ENCODE data around the gene PEX1.
"Not testable (repeated sequence)": the region's sequence is repeated elsewhere in the genome, so short reads cannot be mapped to it uniquely, and the experiment has no call there.

The PEX1 gene

DNA sequence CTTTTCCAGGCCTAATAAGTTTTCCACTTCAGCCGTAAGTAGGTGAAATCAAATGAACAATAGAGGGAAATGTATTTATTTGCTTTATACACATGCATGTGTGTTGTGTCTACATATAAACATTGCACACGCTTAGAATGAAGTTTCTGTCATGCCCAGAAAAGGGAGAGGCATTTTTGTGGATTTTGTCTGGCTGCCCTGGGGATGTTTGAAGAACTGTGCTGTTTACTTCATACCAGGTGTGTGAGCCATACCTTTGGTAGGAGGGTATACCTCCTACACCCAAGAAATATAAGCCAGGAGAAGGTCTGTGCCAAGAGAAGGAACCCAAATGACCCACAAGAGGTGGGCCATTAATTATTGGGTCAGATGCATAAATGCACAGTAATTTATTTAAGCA lies 68.2 kb downstream of the PEX1 start:
- peaks cover 27% of the 10 kb centered on the region for H3K36me3 ChIP-seq (ENCODE audit: control insufficient read depth, insufficient read depth, low read length, severe bottlenecking)
- no peaks in the 10 kb centered on the region for H3K9me3 ChIP-seq (ENCODE audit: control insufficient read depth, low read length)
- no peak overlapping the region for H3K9ac ChIP-seq (ENCODE audit: low read length)
- H3K4me1 ChIP-seq (ENCODE audit: control insufficient read depth, insufficient read depth, low read length): peaks cover 13% of the 10 kb centered on the region
- no peak overlapping the region for H3K4me3 ChIP-seq (ENCODE audit: low read length)
- no peak for DNase-seq (ENCODE audit: low read depth)
- H3K27me3 ChIP-seq (replicated peaks; ENCODE audit: control insufficient read depth, insufficient read depth, low read length): no peaks in the 10 kb centered on the region

DNA sequence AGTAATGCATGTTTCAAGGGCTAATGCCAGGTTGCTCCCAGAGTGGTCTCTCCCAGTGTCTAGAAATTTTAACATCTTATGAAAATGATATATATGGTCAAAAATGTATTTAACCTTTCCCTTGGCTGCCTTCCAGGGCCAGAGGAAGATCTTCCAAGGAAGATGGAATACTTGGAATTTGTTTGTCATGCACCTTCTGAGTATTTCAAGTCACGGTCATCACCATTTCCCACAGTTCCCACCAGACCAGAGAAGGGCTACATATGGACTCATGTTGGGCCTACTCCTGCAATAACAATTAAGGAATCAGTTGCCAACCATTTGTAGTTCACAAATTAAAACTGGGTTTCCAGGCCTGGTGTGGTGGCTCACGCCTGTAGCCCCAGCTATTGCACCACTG lies 72.1 kb downstream of the PEX1 start:
- H3K27me3 ChIP-seq (replicated peaks; ENCODE audit: control insufficient read depth, insufficient read depth, low read length): no peaks in the 10 kb centered on the region
- peak; percentile 10 for DNase-seq (ENCODE audit: low read depth)
- H3K36me3 ChIP-seq (ENCODE audit: control insufficient read depth, insufficient read depth, low read length, severe bottlenecking): peaks cover 59% of the 10 kb centered on the region
- no peak overlapping the region for H3K4me3 ChIP-seq (ENCODE audit: low read length)
- H3K4me1 ChIP-seq (ENCODE audit: control insufficient read depth, insufficient read depth, low read length): peaks cover 10% of the 10 kb centered on the region
- no peak overlapping the region for H3K9ac ChIP-seq (ENCODE audit: low read length)
- no peaks in the 10 kb centered on the region for H3K9me3 ChIP-seq (ENCODE audit: control insufficient read depth, low read length)

DNA sequence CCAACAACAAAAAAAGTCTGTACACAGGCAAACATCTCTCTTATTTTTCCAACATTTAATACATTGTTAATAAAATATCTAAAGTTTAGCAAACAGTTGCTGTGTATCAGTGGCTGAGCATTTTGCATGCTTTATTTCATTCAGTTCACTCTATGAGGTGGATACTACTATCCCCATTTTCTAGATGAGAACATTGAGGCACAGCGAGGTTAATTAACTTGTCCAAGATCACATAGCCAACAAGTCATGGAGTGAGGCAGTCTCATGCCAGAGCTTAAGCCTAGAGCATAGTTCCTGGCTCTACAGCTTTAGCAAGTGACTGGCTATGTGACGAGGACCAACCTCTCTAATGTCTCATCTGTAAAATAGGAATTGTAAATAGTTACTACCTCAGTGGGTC lies 76.7 kb downstream of the PEX1 start:
- H3K36me3 ChIP-seq (ENCODE audit: control insufficient read depth, insufficient read depth, low read length, severe bottlenecking): peaks cover 65% of the 10 kb centered on the region
- no peak overlapping the region for H3K4me3 ChIP-seq (ENCODE audit: low read length)
- H3K4me1 ChIP-seq (ENCODE audit: control insufficient read depth, insufficient read depth, low read length): peaks cover 6% of the 10 kb centered on the region
- DNase-seq (ENCODE audit: low read depth): no peak
- H3K9ac ChIP-seq (ENCODE audit: low read length): no peak overlapping the region
- H3K27me3 ChIP-seq (replicated peaks; ENCODE audit: control insufficient read depth, insufficient read depth, low read length): no peaks in the 10 kb centered on the region
- H3K9me3 ChIP-seq (ENCODE audit: control insufficient read depth, low read length): no peaks in the 10 kb centered on the region

DNA sequence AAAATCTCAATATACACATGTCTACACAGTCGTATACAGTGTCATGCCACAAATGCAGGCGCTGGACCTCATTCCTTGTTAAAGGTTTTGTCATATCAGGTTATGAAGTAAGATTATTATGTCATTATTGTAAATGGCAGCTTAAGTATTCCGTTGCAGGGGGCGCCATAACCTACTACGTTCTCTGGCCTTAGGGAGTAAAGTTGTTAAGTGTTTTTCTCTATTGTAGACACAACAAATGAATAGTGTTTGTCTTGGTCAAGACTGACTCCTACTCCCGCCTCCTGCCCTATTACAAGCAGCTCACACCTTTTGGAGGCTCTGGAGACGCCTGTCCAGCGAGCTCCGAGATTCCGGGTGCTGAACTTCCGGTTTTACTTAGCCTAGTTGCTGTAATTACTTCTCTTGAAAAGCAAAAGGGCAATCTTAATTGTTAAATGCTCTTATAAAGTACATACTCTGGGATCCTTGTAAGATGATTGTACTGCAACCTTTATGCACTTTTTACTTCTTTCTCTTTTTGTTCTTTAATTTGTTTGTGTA lies 80.0 kb downstream of the PEX1 start:
- peak; percentile 75 for DNase-seq (ENCODE audit: low read depth)

DNA sequence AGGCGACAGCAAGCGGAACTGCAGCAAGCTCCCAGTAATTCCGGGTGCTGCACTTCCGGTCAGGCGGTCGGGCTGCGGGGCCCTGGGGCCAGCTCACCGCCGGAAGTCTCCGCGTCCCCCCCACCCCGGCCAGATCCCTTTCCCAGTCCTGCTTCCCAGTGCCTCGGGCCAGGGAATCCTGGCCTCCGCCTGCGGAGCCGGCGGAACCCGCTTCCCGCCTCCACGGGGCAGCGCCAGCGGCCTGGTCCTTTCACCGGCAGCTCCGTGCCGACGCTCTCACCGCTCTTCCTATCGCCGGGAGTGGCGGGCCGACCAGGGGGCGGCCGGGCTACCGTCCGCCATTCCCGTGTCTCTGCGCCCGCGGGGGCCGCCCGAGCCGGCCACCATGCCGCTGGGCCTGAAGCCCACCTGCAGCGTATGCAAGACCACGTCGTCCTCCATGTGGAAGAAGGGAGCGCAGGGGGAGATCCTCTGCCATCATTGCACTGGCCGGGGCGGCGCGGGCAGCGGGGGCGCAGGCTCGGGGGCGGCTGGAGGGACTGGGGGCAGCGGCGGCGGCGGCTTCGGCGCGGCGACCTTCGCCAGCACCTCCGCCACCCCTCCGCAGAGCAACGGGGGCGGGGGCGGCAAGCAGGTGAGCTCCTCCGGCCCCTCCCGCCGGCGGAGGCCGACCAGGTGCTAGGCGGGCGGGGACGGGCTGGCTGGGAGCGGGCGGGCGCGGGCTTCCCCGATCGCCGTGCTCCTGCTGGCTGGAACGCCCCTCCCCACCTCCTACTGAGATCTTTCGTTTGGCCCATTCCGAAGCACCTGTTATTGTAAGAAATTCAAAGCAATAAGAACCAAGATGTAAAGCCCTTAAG lies 80.7 kb downstream of the PEX1 start, which contains the start of gene GATAD1:
GATAD1 (plus strand) TSS at position 138 of the 860 bp plus-strand sequence; CDS start at position 386, 248 bp downstream.
- DNase-seq (ENCODE audit: low read depth): peak; percentile 97
- H3K9me3 ChIP-seq (ENCODE audit: control insufficient read depth, low read length): no peaks in the 10 kb centered on the region
- H3K4me1 ChIP-seq (ENCODE audit: control insufficient read depth, insufficient read depth, low read length): peaks cover 6% of the 10 kb centered on the region
- H3K9ac ChIP-seq (ENCODE audit: low read length): peak within 1 kb of the TSS; percentile 99
- no peaks in the 10 kb centered on the region for H3K27me3 ChIP-seq (replicated peaks; ENCODE audit: control insufficient read depth, insufficient read depth, low read length)
- H3K4me3 ChIP-seq (ENCODE audit: low read length): peak within 1 kb of the TSS; percentile 94
- H3K36me3 ChIP-seq (ENCODE audit: control insufficient read depth, insufficient read depth, low read length, severe bottlenecking): peaks cover 25% of the 10 kb centered on the region

More for the DNA sequence above, 80.0 kb downstream of the PEX1 start:
- peaks cover 32% of the 10 kb centered on the region for H3K36me3 ChIP-seq (ENCODE audit: control insufficient read depth, insufficient read depth, low read length, severe bottlenecking)
- peaks cover 6% of the 10 kb centered on the region for H3K4me1 ChIP-seq (ENCODE audit: control insufficient read depth, insufficient read depth, low read length)
- peak overlapping the region; percentile 94 for H3K4me3 ChIP-seq (ENCODE audit: low read length)
- H3K27me3 ChIP-seq (replicated peaks; ENCODE audit: control insufficient read depth, insufficient read depth, low read length): no peaks in the 10 kb centered on the region
- H3K9me3 ChIP-seq (ENCODE audit: control insufficient read depth, low read length): no peaks in the 10 kb centered on the region
- H3K9ac ChIP-seq (ENCODE audit: low read length): peak overlapping the region; percentile 99

DNA sequence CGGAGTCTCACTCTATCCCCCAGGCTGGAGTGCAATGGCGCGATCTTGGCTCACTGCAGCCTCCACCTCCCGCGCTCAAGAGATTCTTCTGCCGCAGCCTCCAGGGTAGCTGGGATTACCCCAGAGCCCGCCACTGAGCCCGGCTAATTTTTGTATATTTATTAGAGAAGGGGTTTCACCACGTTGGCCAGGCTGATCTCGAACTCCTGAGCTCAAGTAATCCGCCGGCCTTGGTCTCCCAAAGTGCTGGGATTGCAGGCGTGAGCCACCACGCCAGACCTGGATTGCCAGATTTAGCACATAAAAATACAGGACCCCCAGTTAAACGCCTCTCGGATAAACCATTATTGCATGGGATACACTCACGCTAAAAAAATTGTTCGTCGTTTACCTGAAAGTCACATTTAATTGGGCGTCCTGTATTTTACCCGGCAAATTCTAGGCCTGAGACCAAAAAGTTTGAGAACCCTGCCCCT lies 81.4 kb downstream of the PEX1 start:
- peak overlapping the region; percentile 94 for H3K4me3 ChIP-seq (ENCODE audit: low read length)
- peaks cover 6% of the 10 kb centered on the region for H3K4me1 ChIP-seq (ENCODE audit: control insufficient read depth, insufficient read depth, low read length)
- DNase-seq (ENCODE audit: low read depth): no peak
- H3K9me3 ChIP-seq (ENCODE audit: control insufficient read depth, low read length): no peaks in the 10 kb centered on the region
- H3K27me3 ChIP-seq (replicated peaks; ENCODE audit: control insufficient read depth, insufficient read depth, low read length): no peaks in the 10 kb centered on the region
- peaks cover 19% of the 10 kb centered on the region for H3K36me3 ChIP-seq (ENCODE audit: control insufficient read depth, insufficient read depth, low read length, severe bottlenecking)
- peak overlapping the region; percentile 99 for H3K9ac ChIP-seq (ENCODE audit: low read length)

DNA sequence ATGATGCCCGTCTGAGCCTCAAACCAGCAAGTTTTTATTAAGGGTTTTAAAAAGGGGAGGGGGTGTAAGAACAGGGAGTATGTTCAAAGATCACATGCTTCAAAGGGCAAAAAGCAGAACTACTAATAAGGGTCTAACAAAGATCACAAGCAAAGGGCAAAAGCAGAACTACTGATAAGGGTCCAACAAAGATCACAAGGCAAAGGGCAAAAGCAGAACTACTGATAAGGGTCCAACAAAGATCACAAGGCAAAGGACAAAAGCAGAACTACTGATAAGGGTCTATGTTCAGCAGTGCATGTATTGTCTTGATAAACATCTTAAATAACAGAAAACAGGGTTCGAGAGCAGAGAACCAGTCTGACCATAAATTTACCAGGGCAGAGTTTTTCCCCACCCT lies 85.6 kb downstream of the PEX1 start:
- DNase-seq (ENCODE audit: low read depth); H3K36me3 ChIP-seq (ENCODE audit: control insufficient read depth, insufficient read depth, low read length, severe bottlenecking); H3K9me3 ChIP-seq (ENCODE audit: control insufficient read depth, low read length); H3K4me3 ChIP-seq (ENCODE audit: low read length); H3K4me1 ChIP-seq (ENCODE audit: control insufficient read depth, insufficient read depth, low read length); H3K9ac ChIP-seq (ENCODE audit: low read length); H3K27me3 ChIP-seq (replicated peaks; ENCODE audit: control insufficient read depth, insufficient read depth, low read length): not testable (repeated sequence)

DNA sequence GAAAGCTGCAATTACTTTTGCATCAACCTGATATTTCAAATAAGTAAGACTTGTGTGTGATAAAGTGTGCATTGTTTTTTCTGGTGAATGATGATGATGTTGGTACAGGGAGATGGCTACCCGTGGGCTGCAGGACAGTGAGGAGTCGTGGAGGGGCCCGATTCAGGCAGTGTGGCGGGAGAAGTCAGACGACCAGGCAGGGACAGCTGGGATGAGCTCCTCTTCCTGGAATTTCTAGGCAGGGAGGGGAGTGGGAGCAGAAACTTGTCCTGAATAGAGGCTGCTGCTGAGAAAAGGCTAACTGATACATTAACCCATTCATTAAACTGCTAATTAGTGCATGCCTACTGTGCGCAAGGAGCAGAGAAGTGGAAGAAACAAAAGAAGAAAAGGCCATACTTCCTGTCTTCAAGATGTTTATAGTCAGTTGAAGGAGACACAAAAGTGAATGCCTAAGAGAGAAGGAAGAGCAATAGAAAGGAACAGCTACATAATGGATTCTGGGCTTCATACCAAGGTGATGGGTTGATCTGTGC lies 90.3 kb downstream of the PEX1 start:
- peaks cover 11% of the 10 kb centered on the region for H3K27me3 ChIP-seq (replicated peaks; ENCODE audit: control insufficient read depth, insufficient read depth, low read length)
- H3K4me1 ChIP-seq (ENCODE audit: control insufficient read depth, insufficient read depth, low read length): no peaks in the 10 kb centered on the region
- no peaks in the 10 kb centered on the region for H3K9me3 ChIP-seq (ENCODE audit: control insufficient read depth, low read length)
- no peak overlapping the region for H3K9ac ChIP-seq (ENCODE audit: low read length)
- H3K36me3 ChIP-seq (ENCODE audit: control insufficient read depth, insufficient read depth, low read length, severe bottlenecking): no peaks in the 10 kb centered on the region
- no peak for DNase-seq (ENCODE audit: low read depth)
- no peak overlapping the region for H3K4me3 ChIP-seq (ENCODE audit: low read length)
